ENCODE data around the gene DNASE1.
"Not testable (repeated sequence)": the region's sequence is repeated elsewhere in the genome, so short reads cannot be mapped to it uniquely, and the experiment has no call there.

DNASE1 gene

GRCh38 chr16:3640632-3641501 is 13.6 kb upstream of the DNASE1 start:
- in situ Hi-C loops (cut with MboI; ENCODE audit: low sequenced_read_pairs), result no loop called here

DNA sequence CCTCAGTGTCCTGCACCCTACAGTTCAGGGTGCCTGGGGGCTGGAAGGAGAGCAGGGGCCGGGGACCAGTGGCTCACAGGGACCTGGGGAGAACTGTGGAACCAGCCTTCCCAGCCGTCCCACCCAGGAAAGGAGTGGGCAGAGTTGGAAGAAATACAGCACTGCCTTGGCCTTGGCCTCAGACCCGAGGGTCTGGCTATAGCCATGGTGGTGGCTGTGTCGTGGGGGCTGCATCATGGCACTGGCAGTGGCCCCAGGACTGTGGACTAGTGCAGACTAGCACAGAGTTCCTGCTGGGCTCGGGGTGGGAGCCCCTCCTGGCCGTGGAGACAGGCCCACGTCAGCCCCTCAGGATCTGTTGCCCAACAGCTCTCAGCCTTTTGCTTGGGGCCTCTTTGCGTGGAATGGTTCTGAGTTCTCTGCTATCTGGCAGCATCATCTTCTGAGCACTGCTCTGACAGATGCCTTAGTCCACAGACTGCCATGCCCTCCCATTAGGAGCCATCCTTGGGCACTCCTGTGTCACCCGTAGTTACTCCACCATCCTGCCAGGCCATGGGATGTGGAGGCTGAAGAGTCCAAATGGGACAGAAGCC is 12.6 kb upstream of the DNASE1 start:
- in situ Hi-C loops (cut with MboI; ENCODE audit: low sequenced_read_pairs), result no loop called here

DNA sequence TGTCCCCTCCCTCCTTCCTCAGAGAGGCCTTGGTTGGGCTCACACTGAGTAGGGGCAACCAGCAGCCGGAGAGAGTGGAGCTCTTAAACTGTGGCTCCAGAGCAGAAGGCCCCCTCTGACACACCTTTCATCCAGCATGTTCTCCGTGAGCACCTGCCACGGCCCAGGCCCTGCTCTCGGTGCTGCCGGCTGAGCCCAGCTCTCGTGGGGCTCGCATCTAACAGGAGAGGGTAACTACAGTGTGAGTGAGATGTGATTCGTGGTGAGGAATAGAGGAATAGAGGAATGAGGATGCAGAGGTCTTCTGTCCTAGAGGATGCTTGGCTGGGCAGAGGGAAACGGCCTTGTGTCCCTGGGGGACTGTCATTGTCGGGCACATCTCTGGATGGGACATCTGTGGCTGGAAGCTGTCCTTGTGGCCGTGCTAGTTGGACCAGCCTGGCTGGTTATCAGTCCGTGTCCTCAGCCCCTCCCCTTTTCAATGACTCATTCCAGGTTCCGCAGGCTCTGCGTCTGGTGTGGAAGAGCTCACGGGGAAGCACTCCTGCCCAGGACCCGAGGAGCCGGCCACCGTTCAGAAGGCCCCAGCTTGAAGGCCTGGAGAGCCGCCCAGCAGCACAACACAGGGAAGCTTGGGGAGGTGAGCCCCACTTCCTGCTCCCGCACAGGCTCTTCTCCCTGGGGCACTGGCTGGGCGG is 11.9 kb upstream of the DNASE1 start:
- in situ Hi-C loops (cut with MboI; ENCODE audit: low sequenced_read_pairs), result no loop called here

- in situ Hi-C loops (cut with MboI; ENCODE audit: low sequenced_read_pairs), result no loop called here
Observed at GRCh38 chr16:3643095-3643730, 11.3 kb upstream of the DNASE1 start.

- in situ Hi-C loops (cut with MboI; ENCODE audit: low sequenced_read_pairs), result no loop called here
Observed at GRCh38 chr16:3645108-3645503, 9.4 kb upstream of the DNASE1 start.

GRCh38 chr16:3645504-3646347 is 8.8 kb upstream of the DNASE1 start:
- in situ Hi-C loops (cut with MboI; ENCODE audit: low sequenced_read_pairs), result no loop called here

DNA sequence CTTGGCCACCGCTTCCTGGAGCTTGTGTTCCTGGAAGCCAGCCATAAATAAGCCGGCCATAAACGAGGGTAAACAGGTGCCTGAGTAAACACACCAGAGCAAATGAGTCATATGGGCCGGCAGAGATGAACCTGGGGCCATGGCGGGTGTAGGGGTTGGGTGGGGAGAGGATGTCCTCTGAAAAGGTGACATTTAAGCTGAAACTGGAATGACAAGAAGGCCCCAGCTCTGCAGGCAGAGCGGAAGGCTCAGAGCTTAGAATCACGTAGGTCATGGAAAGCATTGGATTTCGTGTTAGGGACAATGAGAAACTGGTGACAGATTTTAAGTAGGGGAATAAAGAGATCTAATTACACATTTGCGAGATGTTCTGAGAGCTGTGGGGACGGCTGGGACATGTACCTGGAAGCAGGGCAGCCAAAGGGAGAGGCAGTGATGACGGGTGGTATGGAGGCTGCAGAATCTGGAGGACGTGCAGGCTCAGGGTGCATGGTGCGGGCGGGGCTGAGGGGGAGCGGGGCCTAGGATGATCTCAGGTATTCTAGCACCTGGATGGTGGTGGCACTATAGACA is 8.1 kb upstream of the DNASE1 start:
- in situ Hi-C loops (cut with MboI; ENCODE audit: low sequenced_read_pairs), result no loop called here

- in situ Hi-C loops (cut with MboI; ENCODE audit: low sequenced_read_pairs), result no loop called here
Observed at GRCh38 chr16:3650631-3651265, 3.7 kb upstream of the DNASE1 start.

DNA sequence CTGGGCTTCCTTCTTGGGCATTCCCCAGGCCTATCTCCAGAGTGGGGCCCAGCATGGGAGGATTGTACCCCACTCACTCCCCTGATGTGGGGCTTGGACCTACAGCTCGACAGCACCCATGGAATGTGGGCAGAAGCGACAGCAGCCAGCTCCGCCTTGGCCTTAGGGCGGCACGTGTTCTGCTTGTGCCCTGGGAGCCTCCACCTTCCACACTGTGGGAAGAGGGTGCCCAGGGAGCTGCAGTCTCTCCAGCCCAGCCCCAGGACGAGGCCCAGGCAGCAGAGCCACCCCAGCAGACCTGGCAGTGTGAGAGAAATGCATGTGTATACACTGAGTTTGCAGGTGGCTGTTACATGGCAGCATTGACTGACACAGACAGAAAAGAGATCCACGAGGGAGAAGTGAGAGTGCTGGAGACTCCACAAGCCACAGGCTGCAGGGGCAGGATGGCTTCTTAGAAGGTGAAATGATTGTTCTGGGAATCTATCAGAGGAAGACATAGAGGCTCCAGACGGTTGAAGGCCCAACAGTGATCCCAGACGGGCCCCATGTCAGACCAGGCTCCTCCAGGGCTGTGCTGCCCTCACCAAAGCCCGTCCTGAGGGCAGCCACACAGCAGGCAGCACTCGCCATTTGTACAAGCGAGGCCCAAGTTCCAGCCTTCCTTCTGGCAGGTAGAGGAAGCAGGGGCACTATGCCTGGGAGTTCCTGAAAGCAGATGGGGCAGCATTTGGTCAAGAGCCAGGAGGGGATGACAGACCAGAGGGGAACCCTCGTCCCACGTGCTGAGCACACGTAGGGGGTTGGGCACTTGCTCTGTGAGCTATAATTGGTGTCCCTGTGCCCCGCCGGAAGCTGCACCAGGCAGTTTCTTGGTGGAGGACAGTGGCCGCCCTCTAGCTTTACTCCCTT is 2.8 kb upstream of the DNASE1 start:
- in situ Hi-C loops (cut with MboI; ENCODE audit: low sequenced_read_pairs), result no loop called here

DNA sequence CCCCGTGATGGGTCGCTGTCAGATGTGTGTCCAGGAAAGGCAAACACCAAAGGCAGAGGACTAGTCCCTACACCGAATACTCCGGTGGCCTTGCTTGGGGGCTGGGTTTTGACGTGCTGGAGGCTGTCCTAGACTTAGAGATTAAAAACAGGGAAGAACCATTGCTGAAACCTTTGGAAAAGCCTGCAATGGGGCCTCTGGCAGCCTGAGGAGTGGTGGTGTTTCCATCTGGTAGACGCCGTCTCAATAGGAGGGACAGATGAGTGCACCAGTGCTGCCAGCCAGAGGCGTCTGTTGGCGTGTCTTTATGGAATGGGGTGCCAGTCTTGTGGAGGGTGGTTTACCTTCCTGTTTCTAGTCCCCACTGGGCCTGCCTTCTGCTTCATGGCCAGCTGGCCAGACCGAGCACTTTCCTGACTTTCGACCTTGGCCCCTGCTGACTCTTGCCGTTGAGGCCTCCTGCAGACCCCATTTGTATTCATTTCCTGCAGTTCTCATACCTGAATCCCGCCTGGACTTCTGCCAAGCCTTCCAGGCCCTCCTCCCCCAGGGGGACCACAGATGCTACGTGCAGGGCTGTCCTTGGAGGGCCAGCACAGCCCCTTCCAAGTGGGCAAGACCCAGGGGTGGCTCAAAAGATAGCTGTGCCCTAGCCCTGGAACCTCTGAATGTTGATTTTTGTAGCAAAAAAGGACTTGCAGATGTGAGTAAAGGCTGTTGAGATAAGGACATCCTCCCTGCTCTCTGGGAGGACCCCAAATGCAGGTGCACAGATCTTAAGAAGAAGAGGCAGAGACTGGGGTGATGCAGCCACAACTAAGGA is 1.9 kb upstream of the DNASE1 start:
- in situ Hi-C loops (cut with MboI; ENCODE audit: low sequenced_read_pairs), result no loop called here

DNA sequence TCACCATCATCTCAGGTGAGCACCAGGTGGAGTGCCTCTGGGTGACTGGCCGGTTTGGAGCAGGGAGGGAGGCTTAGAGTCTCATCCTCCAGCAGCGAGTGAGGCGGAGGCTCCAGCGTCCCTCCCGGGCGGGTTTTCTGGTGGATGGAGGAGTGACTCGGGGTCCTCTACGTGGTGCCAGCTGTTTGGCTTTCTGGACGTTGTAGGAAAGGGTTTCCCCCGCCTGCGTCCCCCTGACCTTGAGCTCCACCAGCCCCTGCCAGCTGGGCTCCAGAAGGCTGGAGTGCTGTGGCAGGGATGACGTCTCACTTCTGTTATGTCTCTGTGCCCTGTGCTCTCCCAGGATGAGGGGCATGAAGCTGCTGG is 522 bp downstream of the DNASE1 start:
- in situ Hi-C loops (cut with MboI; ENCODE audit: low sequenced_read_pairs), result no loop called here

- in situ Hi-C loops (cut with MboI; ENCODE audit: low sequenced_read_pairs), result no loop called here
Observed at GRCh38 chr16:3655396-3656159, 1.1 kb downstream of the DNASE1 start.

GRCh38 chr16:3656160-3656490 is 1.6 kb downstream of the DNASE1 start:
- in situ Hi-C loops (cut with MboI; ENCODE audit: low sequenced_read_pairs), result not testable (repeated sequence)

DNA sequence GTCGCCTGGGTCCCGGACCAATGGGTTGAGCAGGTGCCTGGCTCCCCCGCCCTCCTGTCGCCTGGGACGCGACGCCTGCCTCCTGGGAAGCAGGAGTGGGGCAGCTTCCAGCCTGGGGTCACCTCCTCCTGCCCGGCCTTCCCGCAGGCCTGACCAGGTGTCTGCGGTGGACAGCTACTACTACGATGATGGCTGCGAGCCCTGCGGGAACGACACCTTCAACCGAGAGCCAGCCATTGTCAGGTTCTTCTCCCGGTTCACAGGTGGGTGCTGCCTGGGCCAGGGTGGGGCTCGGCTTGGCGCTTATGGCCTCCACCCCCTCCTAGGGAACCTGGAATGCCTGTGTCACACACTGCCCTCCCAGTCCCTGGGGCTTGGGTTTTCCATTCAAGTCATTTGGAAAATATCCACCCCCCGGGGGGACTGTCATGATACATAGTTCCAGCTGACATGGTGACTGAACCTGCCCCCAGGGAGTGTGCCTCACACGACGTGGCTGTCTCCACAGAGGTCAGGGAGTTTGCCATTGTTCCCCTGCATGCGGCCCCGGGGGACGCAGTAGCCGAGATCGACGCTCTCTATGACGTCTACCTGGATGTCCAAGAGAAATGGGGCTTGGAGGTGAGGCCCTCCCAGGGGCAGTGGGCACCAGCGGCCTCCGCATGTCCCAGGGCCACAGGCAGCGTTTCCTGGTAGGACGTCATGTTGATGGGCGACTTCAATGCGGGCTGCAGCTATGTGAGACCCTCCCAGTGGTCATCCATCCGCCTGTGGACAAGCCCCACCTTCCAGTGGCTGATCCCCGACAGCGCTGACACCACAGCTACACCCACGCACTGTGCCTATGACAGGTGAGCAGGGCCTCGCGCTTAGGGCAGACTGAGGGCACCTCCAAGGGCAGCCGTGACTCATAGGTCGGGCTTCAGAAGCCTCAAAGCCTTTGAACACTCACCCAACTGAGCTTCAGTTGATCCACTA is 2.3 kb downstream of the DNASE1 start:
- in situ Hi-C loops (cut with MboI; ENCODE audit: low sequenced_read_pairs), result no loop called here

DNA sequence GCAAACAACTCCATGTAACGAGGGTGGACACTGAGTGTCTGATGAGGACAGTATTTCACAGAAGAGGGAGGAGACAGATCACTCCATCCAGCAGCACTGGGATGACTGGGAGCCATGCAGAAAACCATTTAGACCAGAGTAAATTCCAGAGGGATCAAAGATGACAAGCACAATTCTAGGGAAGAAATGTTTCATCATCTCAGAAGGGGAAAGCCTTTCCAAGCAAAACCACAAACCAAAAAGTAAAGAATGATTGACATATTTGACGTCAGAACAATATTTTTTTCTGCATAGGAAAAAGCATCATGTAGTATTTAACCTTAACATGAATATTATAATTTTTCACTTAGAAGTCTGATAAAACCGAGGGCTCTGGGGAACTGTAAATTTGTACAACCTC is 4.8 kb downstream of the DNASE1 start:
- in situ Hi-C loops (cut with MboI; ENCODE audit: low sequenced_read_pairs), result no loop called here

DNA sequence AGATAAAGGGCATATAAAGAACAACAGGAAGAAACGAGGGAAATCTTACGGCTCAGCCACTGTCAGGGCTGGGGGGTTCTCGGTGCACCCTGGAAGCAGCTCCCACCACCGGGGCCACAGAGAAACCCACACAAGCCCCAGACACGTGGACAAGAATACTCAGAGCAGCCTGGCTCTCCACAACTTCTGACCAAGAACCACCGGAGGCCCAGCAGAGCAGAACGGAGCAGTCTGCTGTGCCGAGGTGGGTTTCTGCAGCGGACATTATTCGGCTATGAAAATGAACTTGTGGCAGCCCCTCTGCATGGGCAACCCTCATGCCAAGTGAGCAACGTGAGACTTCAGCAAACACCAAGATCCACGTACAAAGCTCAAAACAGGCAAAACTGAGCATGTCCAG is 6.8 kb downstream of the DNASE1 start:
- in situ Hi-C loops (cut with MboI; ENCODE audit: low sequenced_read_pairs), result no loop called here
